BJ (cell line): ENCODE data around the gene GNAI2. TPM values are rescaled to one million over a fixed set of nuclear protein-coding genes. Genes with fewer than 3 reads are reported as not detected.

Experiments
- CTCF ChIA-PET: fragments of 350-600 bp; formaldehyde crosslinking; extraction: SDS; loops from one replicate; lab custom pipeline; 2021; ENCODE audit warnings: antibody characterized with exemption, inconsistent platforms; lab: Yijun Ruan, JAX
- POLR2A ChIA-PET: fragments of 300-600 bp; sonication (Branson Sonifier 250); formaldehyde crosslinking; extraction: SDS; loops from one replicate; lab custom pipeline; 2021; ENCODE audit warnings: antibody characterized with exemption; lab: Charles Lee
- DNase-seq: peaks from one replicate; pipeline ENCODE4 v3.0.0-alpha.2; 2011; ENCODE audit warnings: low read depth
- H3K27me3 ChIP-seq: 2 replicates; pipeline ENCODE4 v1.6.0; 2011; ENCODE audit warnings: low read length; ENCODE audit not compliant: control insufficient read depth, insufficient read depth
- H3K36me3 ChIP-seq: 2 replicates; pipeline ENCODE4 v1.5.1; 2011; ENCODE audit warnings: low read length; ENCODE audit not compliant: control insufficient read depth, insufficient read depth
- H3K4me3 ChIP-seq: 2 replicates; pipeline ENCODE4 v1.5.1; 2011; ENCODE audit warnings: low read depth, mild to moderate bottlenecking, control low read depth, low read length
- CTCF ChIP-seq: IDR thresholded peaks from 2 replicates; pipeline ENCODE4 v1.5.1; 2011; ENCODE audit warnings: low read depth, mild to moderate bottlenecking, control low read depth, inconsistent platforms, low read length, moderate library complexity; ENCODE audit not compliant: insufficient read depth
- polyA plus RNA-seq: library from polyadenylated mRNA; depleted of rRNA; stranded (reverse); fragments of >200 nt; gene quantifications from 2 replicates; pipeline ENCODE4 v1.2.3, GENCODE V29; 2011

The GNAI2 gene
- polyA plus RNA-seq, 1 experiment: 887 TPM

DNA sequence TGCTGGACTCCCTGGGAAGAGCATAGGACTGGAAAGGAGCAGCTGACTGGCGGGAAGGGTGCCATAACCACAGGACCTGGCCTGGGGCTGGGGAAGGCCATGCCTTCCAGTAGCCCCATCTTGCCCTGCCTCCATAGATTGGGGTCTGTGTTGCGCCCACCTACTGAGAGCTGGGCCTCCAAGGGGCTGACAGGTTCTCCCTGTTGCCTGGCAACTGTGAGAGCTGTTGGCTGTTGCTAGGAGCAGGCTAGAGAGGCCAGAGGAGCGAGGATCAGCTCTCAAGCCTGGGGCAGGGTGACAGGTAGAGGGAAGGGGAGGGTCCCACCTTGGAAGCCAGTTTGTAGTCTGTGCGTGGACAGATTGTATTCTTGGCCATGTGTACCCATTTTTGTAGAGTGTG lies 2.8 kb upstream of the GNAI2 start:
- POLR2A ChIA-PET: no interaction called here

GRCh38 chr3:50236484-50237132 lies 604 bp downstream of the GNAI2 start:
- POLR2A ChIA-PET: no interaction called here
- Histone ChIP-seq H3K4me3 (peak overlapping the region; percentile 76), H3K27me3 (no peaks in the 10 kb centered on the region), H3K36me3 (peaks cover 8% of the 10 kb centered on the region)
- no peak for TF ChIP-seq CTCF
- CTCF ChIA-PET: interaction anchor here (1.2 to 3.8 kb wide), 6 partner anchors 10 to 111 kb away, joined by 3 to 41 read pairs (median 5); no protein-coding TSS in a partner anchor
- no peak for DNase-seq

More for the DNA sequence above, 2.8 kb upstream of the GNAI2 start:
- no peak for DNase-seq
- CTCF ChIA-PET: interaction anchor here (0.6 to 1.7 kb wide), 5 partner anchors 24 to 121 kb away, joined by 3 to 9 read pairs (median 8); no protein-coding TSS in a partner anchor
- no peaks in the 10 kb centered on the region for H3K27me3 ChIP-seq
- no peaks in the 10 kb centered on the region for H3K36me3 ChIP-seq
- TF ChIP-seq CTCF: no peak
- H3K4me3 ChIP-seq: no peak overlapping the region

DNA sequence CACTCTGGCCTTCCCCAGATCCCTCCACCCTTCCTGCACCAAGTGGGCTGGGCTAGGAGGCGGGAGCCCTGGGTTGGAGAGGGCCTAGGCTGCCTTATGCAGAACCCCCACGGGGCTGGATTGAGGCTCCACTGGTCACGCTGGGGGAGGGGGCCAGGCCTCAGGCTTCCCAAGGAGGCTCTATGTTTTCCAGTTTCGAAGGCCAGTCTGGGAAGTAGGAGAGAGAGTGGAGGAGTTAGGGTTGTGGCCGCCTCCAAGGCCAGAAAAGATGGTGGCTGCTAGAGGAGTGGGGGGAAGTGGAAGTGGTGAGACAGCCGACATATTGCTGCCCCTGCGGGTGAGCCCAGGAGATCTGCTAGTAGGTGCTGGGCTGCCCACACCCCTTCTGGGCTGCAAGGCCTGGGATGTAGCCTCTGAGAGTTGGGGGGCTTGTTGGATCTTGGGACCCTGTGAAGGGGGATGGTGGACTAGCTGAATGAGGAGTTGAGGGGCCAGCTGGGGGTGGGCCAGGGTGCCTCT lies 1.2 kb downstream of the GNAI2 start:
- DNase-seq: no peak
- Histone ChIP-seq H3K4me3 (peak overlapping the region; percentile 76), H3K27me3 (no peaks in the 10 kb centered on the region), H3K36me3 (peaks cover 8% of the 10 kb centered on the region)
- POLR2A ChIA-PET: no interaction called here
- CTCF ChIA-PET: interaction anchor here (1.0 to 3.8 kb wide), 5 partner anchors 10 to 110 kb away, joined by 3 to 41 read pairs (median 8); no protein-coding TSS in a partner anchor
- no peak for TF ChIP-seq CTCF

DNA sequence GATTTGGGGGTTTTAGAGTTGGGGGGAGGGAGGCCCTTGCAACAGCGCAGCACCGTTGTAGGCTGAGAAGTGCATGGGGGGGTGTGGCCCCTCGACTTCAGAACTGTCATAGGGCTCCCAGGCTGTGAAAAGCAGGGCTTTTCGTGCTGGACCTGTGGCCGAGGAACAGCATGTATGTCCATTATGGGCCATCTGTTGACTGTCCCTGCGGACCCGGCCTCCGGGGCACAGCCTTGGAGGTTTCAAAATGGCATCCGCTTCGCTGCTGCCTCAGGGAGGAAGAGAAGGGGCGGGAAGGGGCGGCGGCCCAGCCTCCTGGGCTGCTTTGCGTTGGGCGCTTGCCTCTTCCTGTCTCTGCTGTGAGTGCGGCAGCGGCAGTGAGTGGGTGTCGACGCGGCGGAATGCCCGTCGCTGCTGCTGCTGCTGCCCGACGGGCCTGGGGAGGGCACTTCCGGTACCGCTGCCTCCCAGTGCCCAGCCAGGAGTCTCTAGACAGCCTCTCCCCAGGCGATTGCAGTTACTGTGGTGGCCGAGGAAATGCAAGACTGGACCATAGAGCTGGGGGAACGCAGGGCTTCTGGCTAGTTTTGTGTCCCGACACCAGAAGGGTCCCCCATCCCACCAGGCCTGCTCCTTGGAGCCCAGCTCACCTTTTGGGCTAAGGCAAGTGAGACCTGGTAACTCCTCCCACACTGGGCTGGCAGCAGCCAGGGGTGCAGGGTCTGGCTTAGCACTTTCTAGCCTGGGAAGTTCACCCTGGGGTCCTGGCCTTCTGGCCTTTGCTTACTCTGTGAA lies 1.9 kb downstream of the GNAI2 start:
- ChIA-PET CTCF (interaction anchor here (0.6 to 3.8 kb wide), 8 partner anchors 9 to 110 kb away, joined by 3 to 41 read pairs (median 4); no protein-coding TSS in a partner anchor), POLR2A (interaction anchor here (1.0 kb wide), 1 partner anchor 9 kb away, joined by 4 read pairs; no protein-coding TSS in a partner anchor)
- peak; percentile 35 for DNase-seq
- TF ChIP-seq CTCF: no peak
- Histone ChIP-seq H3K4me3 (peak overlapping the region; percentile 76), H3K27me3 (no peaks in the 10 kb centered on the region), H3K36me3 (peaks cover 10% of the 10 kb centered on the region)
